Posterior cingulate gyrus (tissue), 11 donors: ENCODE measurements around the gene TYMP.

ENCODE experiments used
- DNase-seq, 10 donors: peaks; one replicate each; pipeline versions ENCODE4 v3.0.0 to v3.0.0-alpha.2; 2020 to 2021; ENCODE audit warnings: mixed read lengths in 3 of 10
- intact Hi-C: fragments of 100-400 bp; cut with DNase I; formaldehyde crosslinking; loops from one replicate; pipeline ENCODE4 v1.15.1; 2023

Gene TYMP

DNA sequence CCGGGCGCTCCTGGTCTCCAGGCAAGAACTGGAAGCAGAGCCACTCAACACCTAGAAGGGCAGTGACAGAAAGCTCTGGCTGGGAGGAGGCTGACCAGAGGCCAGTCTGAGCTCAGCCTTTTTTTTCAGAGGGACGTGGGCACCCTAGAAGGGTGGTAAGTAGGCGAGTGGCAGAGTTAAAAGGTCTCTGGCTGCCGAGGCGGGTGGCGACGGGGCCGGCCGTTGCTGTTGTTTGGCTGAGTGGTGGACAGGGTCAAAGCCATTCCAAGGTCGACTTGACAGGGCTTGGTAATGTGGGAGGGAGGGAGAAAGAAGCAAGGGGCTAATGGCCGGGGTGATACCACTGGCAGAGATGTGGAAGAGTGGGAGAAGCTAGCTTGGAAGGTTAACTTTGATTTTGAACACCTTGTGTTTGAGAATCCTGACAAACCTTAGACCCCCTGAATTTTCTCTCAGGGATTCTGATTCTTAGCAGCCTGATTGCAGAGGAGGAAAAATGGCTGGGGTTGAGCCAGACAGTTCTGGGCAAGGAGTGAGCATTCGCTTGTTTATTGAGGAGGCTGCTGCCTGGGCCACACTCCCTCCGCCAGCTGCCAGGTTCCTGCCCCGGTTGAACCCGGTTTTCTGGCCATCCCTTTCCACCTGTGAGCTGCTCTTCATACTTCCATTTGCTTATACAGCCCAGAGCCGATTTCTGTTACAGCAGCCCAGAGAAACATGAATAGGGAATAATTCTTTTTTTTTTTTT lies 33.8 kb upstream of the TYMP start:
- DNase-seq = peak in 3 of 10 donors; percentile 12 to 77 (median 76)
- intact Hi-C loops = loop anchor here (2.0 kb wide), 2 partner anchors 19 to 37 kb away; partner anchors contain the start of gene CHKB

GRCh38 chr22:50562523-50563412 lies 33.0 kb upstream of the TYMP start, which contains the start of gene SYCE3:
Gene SYCE3, minus strand, starts transcription at chr22:50562919. Its CDS starts 6,514 bp downstream, at chr22:50556405.
- peak; percentile 93 to 100 (median 98) for DNase-seq
- intact Hi-C loops = loop anchor here (2.0 kb wide), 2 partner anchors 20 to 36 kb away; partner anchors contain the start of gene CHKB

DNA sequence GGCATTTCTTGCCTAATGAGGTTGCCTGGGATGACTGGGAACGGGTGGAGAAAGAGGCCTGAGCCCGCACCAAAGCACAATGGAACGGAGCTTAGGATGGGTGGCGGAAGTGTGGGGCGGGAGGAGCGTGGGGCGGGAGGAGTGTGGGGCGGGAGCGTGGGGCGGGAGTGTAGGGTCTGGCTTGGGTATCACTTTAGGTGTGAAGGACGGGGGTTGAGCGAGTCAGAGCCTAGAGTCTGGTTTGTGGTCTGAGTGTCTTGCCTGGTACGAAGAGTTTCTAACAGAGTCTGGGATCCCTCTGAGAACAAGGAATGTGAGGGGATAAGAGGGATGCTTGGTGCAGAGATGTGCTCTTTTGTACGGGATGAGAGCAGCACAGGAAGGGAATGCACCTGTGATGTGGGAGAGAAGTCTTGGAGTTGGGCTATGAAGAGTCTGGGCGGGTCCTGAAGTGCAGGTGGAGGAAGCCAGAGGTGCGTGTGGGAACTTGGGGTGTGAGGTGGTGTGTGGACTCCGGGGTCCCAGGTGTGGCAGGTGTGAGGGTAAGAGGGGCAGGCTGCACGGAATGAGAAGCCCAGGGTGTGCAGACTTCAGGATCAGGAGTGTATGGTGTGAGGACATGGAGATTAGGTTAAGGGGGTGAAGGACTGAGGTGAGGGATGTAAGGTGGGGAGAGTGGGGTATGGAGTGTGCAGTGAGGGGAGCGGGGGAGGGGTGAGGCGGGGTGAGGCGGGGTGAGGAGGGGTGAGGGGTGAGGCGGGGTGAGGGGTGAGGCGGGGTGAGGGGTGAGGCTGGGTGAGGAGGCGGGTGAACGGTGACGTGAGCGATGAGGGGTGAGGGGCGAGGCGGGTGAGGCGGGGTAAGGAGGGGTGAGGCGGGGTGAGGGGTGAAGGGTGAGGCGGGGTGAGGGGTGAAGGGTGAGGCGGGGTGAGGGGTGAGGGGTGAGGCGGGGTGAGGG lies 31.9 kb upstream of the TYMP start:
- peak in 3 of 10 donors; percentile 4 to 52 (median 34) for DNase-seq
- intact Hi-C loops = loop anchor here (2.0 kb wide), 3 partner anchors 21 to 35 kb away; partner anchors contain the start of gene CHKB

DNA sequence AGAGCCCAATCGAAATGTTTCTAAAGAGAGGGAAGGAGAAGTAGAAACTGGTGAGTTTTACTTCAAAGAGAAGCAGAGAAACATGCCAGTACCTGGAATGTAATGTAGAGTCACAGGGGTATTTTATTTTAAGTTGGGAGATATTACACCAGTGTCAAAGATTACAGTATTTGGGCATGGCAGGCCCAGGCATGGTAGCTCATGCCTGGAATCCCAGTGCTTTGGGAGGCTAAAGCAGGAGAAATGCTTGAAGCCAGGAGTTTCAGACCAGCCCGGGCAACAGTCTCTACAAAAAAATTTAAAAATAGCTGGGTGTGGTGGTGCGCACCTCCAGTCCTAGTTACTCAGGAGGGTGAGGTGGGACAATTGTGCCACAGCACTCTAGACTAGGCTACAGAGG lies 30.2 kb upstream of the TYMP start:
- DNase-seq = peak in 1 of 10 donors; percentile 25
- intact Hi-C loops = loop anchor here (2.0 kb wide), 1 partner anchor 19 kb away; no protein-coding TSS in a partner anchor

DNA sequence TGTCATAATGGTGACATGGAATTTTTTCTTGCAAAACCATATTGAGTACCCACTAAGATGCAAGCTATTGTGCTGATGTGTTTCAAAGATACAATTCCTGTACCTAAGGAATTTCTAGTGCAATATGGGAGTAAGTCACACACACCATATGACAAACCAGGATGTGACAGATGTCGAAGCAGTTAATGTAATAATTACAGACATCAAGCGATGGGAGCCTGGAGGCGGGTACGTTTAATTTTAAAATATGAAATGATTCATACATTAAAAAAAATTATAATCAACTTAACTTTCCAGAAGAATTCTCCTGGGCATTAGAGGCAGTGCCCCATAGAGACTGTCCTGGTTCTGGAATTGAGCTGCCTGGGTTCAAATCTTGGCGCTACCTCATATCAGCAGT lies 26.9 kb upstream of the TYMP start:
- no peak for DNase-seq
- intact Hi-C loops = no loop called here

- DNase-seq = peak in 1 of 10 donors; percentile 2
- intact Hi-C loops = no loop called here
These were observed 23.5 kb upstream of the TYMP start for GRCh38 chr22:50553310-50553709.

GRCh38 chr22:50551160-50551752 lies 21.4 kb upstream of the TYMP start:
- intact Hi-C loops = no loop called here
- peak in 1 of 10 donors; percentile 57 for DNase-seq

GRCh38 chr22:50550395-50550794 lies 20.6 kb upstream of the TYMP start:
- intact Hi-C loops = no loop called here
- DNase-seq = peak in 1 of 10 donors; percentile 36

DNA sequence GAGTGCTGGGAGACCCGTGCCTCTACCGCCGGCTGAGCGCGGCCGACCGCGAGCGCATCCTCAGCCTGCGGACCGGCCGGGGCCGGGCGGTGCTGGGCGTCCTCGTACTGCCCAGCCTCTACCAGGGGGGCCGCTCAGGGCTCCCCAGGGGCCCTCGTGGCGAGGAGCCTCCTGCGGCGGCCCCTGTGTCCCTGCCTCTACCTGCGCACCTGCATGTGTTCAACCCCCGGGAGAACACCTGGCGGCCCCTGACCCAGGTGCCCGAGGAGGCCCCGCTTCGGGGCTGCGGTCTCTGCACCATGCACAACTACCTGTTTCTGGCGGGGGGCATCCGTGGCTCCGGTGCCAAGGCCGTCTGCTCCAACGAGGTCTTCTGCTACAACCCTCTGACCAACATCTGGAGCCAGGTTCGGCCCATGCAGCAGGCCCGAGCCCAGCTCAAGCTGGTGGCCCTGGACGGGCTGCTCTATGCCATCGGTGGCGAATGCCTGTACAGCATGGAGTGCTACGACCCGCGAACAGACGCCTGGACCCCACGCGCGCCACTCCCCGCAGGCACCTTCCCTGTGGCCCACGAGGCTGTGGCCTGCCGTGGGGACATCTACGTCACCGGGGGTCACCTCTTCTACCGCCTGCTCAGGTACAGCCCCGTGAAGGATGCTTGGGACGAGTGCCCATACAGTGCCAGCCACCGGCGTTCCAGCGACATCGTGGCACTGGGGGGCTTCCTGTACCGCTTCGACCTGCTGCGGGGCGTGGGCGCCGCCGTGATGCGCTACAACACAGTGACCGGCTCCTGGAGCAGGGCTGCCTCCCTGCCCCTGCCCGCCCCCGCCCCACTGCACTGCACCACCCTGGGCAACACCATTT lies 19.3 kb upstream of the TYMP start:
- intact Hi-C loops = no loop called here
- DNase-seq = peak in 2 of 10 donors; percentile 44 to 80

DNA sequence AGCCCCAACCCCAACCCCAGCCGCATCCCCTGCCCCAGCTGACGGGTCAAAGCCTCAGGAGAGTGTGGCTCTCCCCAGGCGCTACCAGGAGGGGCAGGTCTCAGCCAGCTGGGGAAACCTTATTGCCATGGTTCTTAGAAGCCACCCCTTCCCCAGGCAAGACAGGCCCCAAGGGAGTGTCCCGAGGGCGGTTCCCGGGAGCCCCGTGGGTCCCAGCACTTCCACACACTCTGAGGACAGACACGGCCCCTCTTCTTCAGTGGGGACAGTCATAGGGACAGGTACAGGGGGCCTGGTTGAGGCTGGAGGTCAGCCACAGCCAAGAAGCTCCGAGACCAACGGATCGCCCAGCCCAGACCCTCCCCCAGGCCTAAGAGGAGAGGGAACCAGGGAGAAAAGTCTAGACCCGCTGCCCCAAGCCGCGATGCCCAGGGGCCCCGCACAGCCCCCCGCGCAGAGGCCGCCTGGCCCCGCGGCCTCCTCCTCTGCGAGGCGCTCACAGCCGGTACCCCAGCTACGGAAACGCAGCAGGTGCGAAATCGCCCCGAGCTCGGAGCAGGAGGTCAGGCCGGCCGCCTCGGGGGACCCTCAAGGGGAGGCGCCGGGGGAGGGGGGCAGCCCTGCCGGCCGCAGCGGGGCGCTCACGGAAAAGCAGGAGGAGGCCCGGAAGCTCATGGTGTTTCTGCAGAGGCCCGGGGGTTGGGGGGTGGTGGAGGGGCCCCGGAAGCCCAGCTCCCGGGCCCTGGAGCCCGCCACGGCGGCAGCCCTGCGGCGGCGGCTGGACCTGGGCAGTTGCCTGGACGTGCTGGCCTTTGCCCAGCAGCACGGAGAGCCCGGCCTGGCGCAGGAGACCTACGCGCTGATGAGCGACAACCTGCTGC lies 18.5 kb upstream of the TYMP start:
- peak in 2 of 10 donors; percentile 72 to 84 for DNase-seq
- intact Hi-C loops = no loop called here

DNA sequence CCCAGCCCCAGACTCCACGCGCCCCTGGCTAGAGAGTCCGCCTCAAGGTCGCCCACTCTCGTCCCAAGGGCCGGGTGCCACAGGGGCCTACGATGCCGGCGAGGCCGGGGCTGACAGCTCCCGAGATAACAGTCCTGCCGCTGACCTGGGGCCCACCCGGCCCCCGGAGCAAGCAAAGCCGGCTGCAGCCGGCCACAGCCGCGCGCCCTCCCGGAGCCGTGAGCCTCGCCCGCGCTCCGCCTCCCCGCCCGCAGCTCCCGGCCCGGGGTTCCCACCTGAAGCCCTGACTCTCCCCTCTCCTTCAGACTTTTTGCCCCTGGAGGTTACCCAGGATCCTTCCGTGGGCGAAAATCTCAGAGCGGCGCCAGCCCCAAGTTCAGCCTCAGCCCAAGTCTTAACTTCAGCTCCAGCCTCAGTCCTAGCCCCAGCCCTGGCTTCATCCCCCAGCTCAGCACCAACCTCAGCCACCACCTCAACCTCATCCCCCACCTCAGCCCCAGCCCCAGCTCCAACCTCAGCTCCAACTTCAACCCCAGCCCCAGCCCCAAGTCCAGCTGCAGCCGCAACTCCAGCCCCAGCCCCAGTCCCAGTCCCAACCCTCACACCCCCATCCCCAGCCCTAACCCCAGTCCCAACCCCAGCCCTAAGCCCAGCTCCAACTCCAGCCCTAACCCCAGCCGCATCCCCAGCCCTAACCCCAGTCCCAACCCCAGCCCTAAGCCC lies 17.6 kb upstream of the TYMP start:
- intact Hi-C loops = no loop called here
- DNase-seq = peak in 1 of 10 donors; percentile 62

DNA sequence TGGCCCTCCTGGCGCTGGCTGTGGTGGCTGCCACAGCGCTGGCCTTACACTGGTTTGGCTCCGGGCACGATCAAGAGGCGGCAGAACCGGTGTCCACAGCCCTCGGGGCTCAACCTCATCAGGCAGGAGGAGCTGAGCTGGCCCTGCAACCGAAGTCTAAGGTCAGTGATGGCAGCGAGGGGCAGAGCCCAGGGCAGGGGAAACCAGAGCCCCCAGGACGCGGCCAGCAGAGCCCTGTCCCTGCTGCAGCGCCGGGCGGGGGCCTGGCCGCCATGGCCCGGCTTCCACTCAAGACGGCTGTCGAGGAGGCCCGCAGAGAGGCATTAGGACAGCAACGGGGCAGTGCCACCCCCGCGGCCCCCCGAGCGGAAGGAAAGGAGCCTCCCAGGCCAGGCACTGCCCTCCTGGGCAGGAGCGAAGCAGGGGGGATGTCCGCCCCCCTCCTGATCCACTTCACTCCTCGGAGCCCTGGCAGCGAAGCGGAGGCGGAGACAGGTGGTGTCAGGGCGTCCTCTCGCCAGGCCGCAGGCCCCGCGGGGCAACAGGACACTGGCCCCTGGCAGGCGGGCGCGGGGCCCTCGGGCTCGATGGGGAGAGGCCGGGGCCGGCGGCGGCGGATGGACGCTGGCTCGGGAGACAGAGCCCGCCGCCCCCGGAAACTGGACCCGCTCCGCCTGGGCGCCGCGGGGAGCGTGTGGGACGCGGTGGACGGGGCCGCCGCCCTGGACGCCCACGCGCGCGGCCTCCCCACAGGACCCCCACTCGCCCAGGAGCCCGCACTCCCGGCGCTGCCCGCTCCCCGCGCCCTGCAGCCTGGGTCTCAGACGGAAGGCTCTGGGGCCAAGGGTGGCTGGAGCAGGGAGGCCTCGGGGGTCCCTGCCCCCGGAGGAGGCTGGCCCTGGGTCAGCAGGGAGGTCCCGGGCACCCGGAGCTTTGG lies 16.8 kb upstream of the TYMP start:
- peak in 1 of 10 donors; percentile 77 for DNase-seq
- intact Hi-C loops = no loop called here

GRCh38 chr22:50545522-50546325 lies 15.9 kb upstream of the TYMP start, which contains the start of gene KLHDC7B:
Gene KLHDC7B, plus strand, starts transcription at chr22:50545899. Its CDS starts 345 bp downstream, at chr22:50546244.
- peak in 1 of 10 donors; percentile 35 for DNase-seq
- intact Hi-C loops = no loop called here

GRCh38 chr22:50544746-50545253 lies 15.0 kb upstream of the TYMP start:
- DNase-seq = peak in 2 of 10 donors; percentile 60 to 80
- intact Hi-C loops = no loop called here
